GM12891 (cell line): ENCODE results near the gene DSC2.

Experiments
- PAX5 ChIP-seq: IDR thresholded peaks from 2 replicates; pipeline ENCODE4 v1.6.1; 2011; ENCODE audit warnings: low read length, moderate library complexity, mild to moderate bottlenecking; ENCODE audit not compliant: insufficient read depth, severe bottlenecking
- POLR2A ChIP-seq: IDR thresholded peaks from 2 replicates; pipeline ENCODE4 v1.6.1; 2011; ENCODE audit warnings: low read depth, low read length, control low read depth
- POLR2AphosphoS5 ChIP-seq: IDR thresholded peaks from 2 replicates; pipeline ENCODE4 v1.6.1; 2011; ENCODE audit warnings: low read depth, low read length, control low read depth
- POU2F2 ChIP-seq: IDR thresholded peaks from 2 replicates; pipeline ENCODE4 v1.6.1; 2011; ENCODE audit warnings: low read depth, mild to moderate bottlenecking, control low read depth, low read length, moderate library complexity
- SPI1 ChIP-seq: IDR thresholded peaks from 2 replicates; pipeline ENCODE4 v1.6.1; 2011; ENCODE audit warnings: low read depth, low read length, control low read depth
- TAF1 ChIP-seq: IDR thresholded peaks from 2 replicates; pipeline ENCODE4 v1.6.1; 2011; ENCODE audit warnings: low read depth, low read length, control low read depth

- TF ChIP-seq POLR2A (no peak), POLR2AphosphoS5 (no peak), TAF1 (no peak), SPI1 (no peak), POU2F2 (no peak), PAX5 (no peak)
Measured at GRCh38 chr18:31058897-31059296, 43.3 kb downstream of the DSC2 start.
